Mesenchymal stem cell (in vitro differentiated cells and primary cell): ENCODE measurements around the gene LIPC.
A peak's percentile ranks its signal among the peaks of the same experiment; 100 is the strongest.

ENCODE experiments used
- DNase-seq: peaks from one replicate; pipeline ENCODE4 v3.0.0-alpha.2; 2013
- H2AFZ ChIP-seq: one replicate; pipeline ENCODE4 v1.6.1; 2013; ENCODE audit warnings: low read depth, mild to moderate bottlenecking, control low read depth, inconsistent platforms, low read length, moderate library complexity
- H2AK5ac ChIP-seq: 2 replicates; pipeline ENCODE4 v1.6.1; 2013; ENCODE audit warnings: low read length, moderate library complexity, mild to moderate bottlenecking, inconsistent platforms; ENCODE audit not compliant: severe bottlenecking
- H2BK120ac ChIP-seq: one replicate; pipeline ENCODE4 v1.6.1; 2013; ENCODE audit warnings: low read depth, mild to moderate bottlenecking, inconsistent platforms, low read length, moderate library complexity
- H2BK12ac ChIP-seq, 2 experiments: one replicate each; pipeline ENCODE4 v1.6.1; 2013; ENCODE audit warnings: inconsistent platforms in 2 of 2, low read length in 2 of 2, mild to moderate bottlenecking in 2 of 2, moderate library complexity in 2 of 2, control low read depth in 1 of 2
- H2BK15ac ChIP-seq: one replicate; pipeline ENCODE4 v1.6.1; 2013; ENCODE audit warnings: mild to moderate bottlenecking, low read depth, inconsistent platforms; ENCODE audit not compliant: poor library complexity, severe bottlenecking
- H2BK5ac ChIP-seq: 2 replicates; pipeline ENCODE4 v1.6.1; 2013; ENCODE audit warnings: low read depth, mild to moderate bottlenecking, low read length, control low read depth, inconsistent platforms; ENCODE audit not compliant: poor library complexity, severe bottlenecking
- H3K14ac ChIP-seq, 2 experiments: one replicate each; pipeline ENCODE4 v1.6.1; 2013; ENCODE audit warnings: inconsistent platforms in 2 of 2, low read length in 2 of 2, control low read depth in 1 of 2, mild to moderate bottlenecking in 1 of 2, moderate library complexity in 1 of 2
- H3K18ac ChIP-seq, 2 experiments: one replicate each; pipeline ENCODE4 v1.6.1; 2013; ENCODE audit warnings: inconsistent platforms in 2 of 2, low read length in 2 of 2, control low read depth in 1 of 2, low read depth in 1 of 2, mild to moderate bottlenecking in 1 of 2
- H3K23ac ChIP-seq, 2 experiments: one replicate each; pipeline ENCODE4 v1.6.1; 2013; ENCODE audit warnings: inconsistent platforms in 2 of 2, low read length in 2 of 2, mild to moderate bottlenecking in 2 of 2, moderate library complexity in 2 of 2, control low read depth in 1 of 2
- H3K27ac ChIP-seq: 2 replicates; pipeline ENCODE4 v1.5.1; 2013; ENCODE audit warnings: mild to moderate bottlenecking, moderate library complexity, low read length, control low read depth, inconsistent platforms; ENCODE audit not compliant: poor library complexity, severe bottlenecking
- H3K27me3 ChIP-seq, 2 experiments: 2 replicates each; pipeline versions ENCODE4 v1.6.1 to v1.7.0; 2013; ENCODE audit warnings: low read length in 2 of 2, mild to moderate bottlenecking in 2 of 2, moderate library complexity in 2 of 2, control low read depth in 1 of 2, inconsistent platforms in 1 of 2; ENCODE audit not compliant: control insufficient read depth in 1 of 2, insufficient read depth in 1 of 2
- H3K36me3 ChIP-seq, 2 experiments: 2 replicates each; pipeline versions ENCODE4 v1.6.1 to v1.7.0; 2013; ENCODE audit warnings: low read length in 2 of 2, control low read depth in 1 of 2, inconsistent platforms in 1 of 2, low read depth in 1 of 2, mild to moderate bottlenecking in 1 of 2; ENCODE audit not compliant: insufficient read depth in 2 of 2, control insufficient read depth in 1 of 2
- H3K4ac ChIP-seq, 2 experiments: one replicate each; pipeline ENCODE4 v1.6.1; 2013; ENCODE audit warnings: inconsistent platforms in 2 of 2, low read length in 2 of 2, mild to moderate bottlenecking in 2 of 2, moderate library complexity in 2 of 2, control low read depth in 1 of 2, low read depth in 1 of 2
- H3K4me1 ChIP-seq: 2 replicates; pipeline ENCODE4 v1.6.1; 2013; ENCODE audit warnings: low read depth, low read length, control low read depth; ENCODE audit not compliant: control insufficient read depth, insufficient read depth
- H3K4me2 ChIP-seq: 2 replicates; pipeline ENCODE4 v1.6.1; 2013; ENCODE audit warnings: low read length, mild to moderate bottlenecking, inconsistent platforms; ENCODE audit not compliant: poor library complexity, severe bottlenecking
- H3K4me3 ChIP-seq, 2 experiments: 2 replicates each; pipeline versions ENCODE4 v1.5.1 to v1.7.0; 2013; ENCODE audit warnings: low read length in 2 of 2, mild to moderate bottlenecking in 2 of 2, control low read depth in 1 of 2, low read depth in 1 of 2; ENCODE audit not compliant: insufficient read depth in 1 of 2
- H3K79me1 ChIP-seq: replicated peaks from 2 replicates; pipeline ENCODE4 v1.6.1; 2013; ENCODE audit warnings: mild to moderate bottlenecking, control low read depth, low read length, inconsistent platforms; ENCODE audit not compliant: poor library complexity, severe bottlenecking
- H3K9ac ChIP-seq: 2 replicates; pipeline ENCODE4 v1.7.0; 2013; ENCODE audit warnings: mild to moderate bottlenecking, low read length, moderate library complexity
- H3K9me3 ChIP-seq: 2 replicates; pipeline ENCODE4 v1.7.0; 2013; ENCODE audit warnings: mild to moderate bottlenecking, low read length; ENCODE audit not compliant: control insufficient read depth
- H4K8ac ChIP-seq: one replicate; pipeline ENCODE4 v1.6.1; 2013; ENCODE audit warnings: inconsistent platforms, mild to moderate bottlenecking, low read length, moderate library complexity
- H4K91ac ChIP-seq: one replicate; pipeline ENCODE4 v1.6.1; 2013; ENCODE audit warnings: mild to moderate bottlenecking, low read length, inconsistent platforms
- WGBS: methylation state at CpG from one replicate; pipeline ENCODE4 v1.1.7; 2013; ENCODE audit warnings: mixed read lengths; 5-methylcytosine and 5-hydroxymethylcytosine counted together

The LIPC gene

GRCh38 chr15:58549013-58549784, 117.4 kb downstream of the LIPC start:
- Histone ChIP-seq H3K79me1 (no peaks in the 10 kb centered on the region), H3K18ac (peak overlapping the region; percentile 87 to 88), H3K4ac (peak overlapping the region; percentile 64 to 80), H3K4me1 (peaks cover 37% of the 10 kb centered on the region), H3K27me3 (no peaks in the 10 kb centered on the region), H3K4me3 (no peak overlapping the region), H3K9ac (no peak overlapping the region), H2BK15ac (peak overlapping the region; percentile 13), H3K27ac (no peak overlapping the region), H2BK120ac (peak overlapping the region; percentile 89), H3K23ac (no peak overlapping the region), H2BK12ac (peak overlapping the region; percentile 89 to 93), H3K36me3 (peaks cover 0 to 3% of the 10 kb centered on the region in 2 experiments), H2AFZ (no peak overlapping the region), H3K4me2 (no peak overlapping the region), H3K9me3 (no peaks in the 10 kb centered on the region), H2BK5ac (no peak overlapping the region), H4K8ac (peak overlapping the region; percentile 79), H4K91ac (peak overlapping the region; percentile 93), H2AK5ac (peak overlapping the region; percentile 87), H3K14ac (peak overlapping the region in 1 of 2 experiments; percentile 19)
- 42% methylated on average over 10 of the region's 12 CpGs for WGBS
- peak; percentile 83 for DNase-seq

- H2BK12ac ChIP-seq, result peak overlapping the region; percentile 89 to 99
- no peaks in the 10 kb centered on the region for H3K79me1 ChIP-seq
- H2BK5ac ChIP-seq, result no peak overlapping the region
- no peak overlapping the region for H3K23ac ChIP-seq
- no peak overlapping the region for H3K27ac ChIP-seq
- H3K4me3 ChIP-seq, result no peak overlapping the region
- no peak overlapping the region for H3K4me2 ChIP-seq
- 96% methylated on average over 7 of the region's 7 CpGs for WGBS
- H3K36me3 ChIP-seq, result peaks cover 0 to 3% of the 10 kb centered on the region in 2 experiments
- no peak overlapping the region for H3K9ac ChIP-seq
- H2BK15ac ChIP-seq, result no peak overlapping the region
- no peaks in the 10 kb centered on the region for H3K9me3 ChIP-seq
- H2AK5ac ChIP-seq, result peak overlapping the region; percentile 87
- H2AFZ ChIP-seq, result no peak overlapping the region
- peak overlapping the region in 1 of 2 experiments; percentile 19 for H3K14ac ChIP-seq
- H3K27me3 ChIP-seq, result no peaks in the 10 kb centered on the region
- H2BK120ac ChIP-seq, result peak overlapping the region; percentile 89
- H3K18ac ChIP-seq, result peak overlapping the region; percentile 86 to 88
- no peak for DNase-seq
- H4K91ac ChIP-seq, result peak overlapping the region; percentile 93
- H3K4me1 ChIP-seq, result peaks cover 37% of the 10 kb centered on the region
- H3K4ac ChIP-seq, result peak overlapping the region; percentile 64 to 80
- peak overlapping the region; percentile 79 for H4K8ac ChIP-seq
Measured at GRCh38 chr15:58549785-58550074, 117.9 kb downstream of the LIPC start.

GRCh38 chr15:58551084-58551763, 119.4 kb downstream of the LIPC start:
- peak overlapping the region; percentile 38 for H2AK5ac ChIP-seq
- H3K4me1 ChIP-seq, result peaks cover 29% of the 10 kb centered on the region
- no peak overlapping the region for H2AFZ ChIP-seq
- H3K27ac ChIP-seq, result peak overlapping the region; percentile 66
- H3K4me3 ChIP-seq, result peak overlapping the region in 1 of 2 experiments; percentile 30
- no peaks in the 10 kb centered on the region for H3K9me3 ChIP-seq
- H3K27me3 ChIP-seq, result peaks cover 0 to 7% of the 10 kb centered on the region in 2 experiments
- peaks cover 0 to 3% of the 10 kb centered on the region in 2 experiments for H3K36me3 ChIP-seq
- H2BK120ac ChIP-seq, result peak overlapping the region; percentile 55
- H2BK5ac ChIP-seq, result no peak overlapping the region
- H4K8ac ChIP-seq, result peak overlapping the region; percentile 73
- H3K4ac ChIP-seq, result peak overlapping the region in 1 of 2 experiments; percentile 77
- H3K79me1 ChIP-seq, result no peaks in the 10 kb centered on the region
- H4K91ac ChIP-seq, result peak overlapping the region; percentile 3
- H3K14ac ChIP-seq, result no peak overlapping the region
- WGBS, result 70% methylated on average over 9 of the region's 10 CpGs
- H3K23ac ChIP-seq, result no peak overlapping the region
- peak overlapping the region in 1 of 2 experiments; percentile 81 for H2BK12ac ChIP-seq
- no peak for DNase-seq
- H3K4me2 ChIP-seq, result no peak overlapping the region
- H3K9ac ChIP-seq, result peak overlapping the region; percentile 94
- peak overlapping the region; percentile 46 to 74 for H3K18ac ChIP-seq
- H2BK15ac ChIP-seq, result no peak overlapping the region
